Mucosa of rectum (tissue), 2 donors: ENCODE measurements around the gene FOXN3.

Experiments
- H3K27ac ChIP-seq, 2 donors: one replicate each; pipeline ENCODE4 v1.7.0; 2013; ENCODE audit warnings: inconsistent platforms in 2 of 2, low read depth in 2 of 2, low read length in 2 of 2
- H3K27me3 ChIP-seq, 2 donors: one replicate each; pipeline ENCODE4 v1.7.0; 2013; ENCODE audit warnings: low read length in 2 of 2; ENCODE audit not compliant: control insufficient read depth in 2 of 2, insufficient read depth in 2 of 2
- H3K36me3 ChIP-seq, 2 donors: one replicate each; pipeline ENCODE4 v1.7.0; 2013; ENCODE audit warnings: low read length in 2 of 2; ENCODE audit not compliant: control insufficient read depth in 2 of 2, insufficient read depth in 2 of 2
- H3K4me1 ChIP-seq, 2 donors: one replicate each; pipeline ENCODE4 v1.7.0; 2013; ENCODE audit warnings: low read length in 2 of 2, mild to moderate bottlenecking in 1 of 2; ENCODE audit not compliant: control insufficient read depth in 2 of 2, insufficient read depth in 2 of 2
- H3K4me3 ChIP-seq, 2 donors: one replicate each; pipeline ENCODE4 v1.7.0; 2013; ENCODE audit warnings: low read length in 2 of 2
- H3K9ac ChIP-seq, 2 donors: one replicate each; pipeline ENCODE4 v1.7.0; 2013; ENCODE audit warnings: low read length in 2 of 2, low read depth in 1 of 2, mild to moderate bottlenecking in 1 of 2
- H3K9me3 ChIP-seq, 2 donors: one replicate each; pipeline ENCODE4 v1.7.0; 2013; ENCODE audit warnings: low read length in 2 of 2; ENCODE audit not compliant: control insufficient read depth in 2 of 2
- donor health status: healthy.
- donor health status: Normal muscosa, but diverticular disease.

Gene FOXN3

GRCh38 chr14:89366864-89367778 is 49.9 kb downstream of the FOXN3 start:
- Histone ChIP-seq H3K9me3 (no peaks in the 10 kb centered on the region), H3K9ac (peak overlapping the region in 1 of 2 donors; percentile 5), H3K36me3 (no peaks in the 10 kb centered on the region), H3K27me3 (no peaks in the 10 kb centered on the region), H3K27ac (peak overlapping the region; percentile 34 to 58), H3K4me3 (peak overlapping the region in 1 of 2 donors; percentile 49), H3K4me1 (peaks cover 33 to 38% of the 10 kb centered on the region in 2 donors)

GRCh38 chr14:89365061-89365801 is 51.8 kb downstream of the FOXN3 start:
- Histone ChIP-seq H3K4me3 (peak overlapping the region in 1 of 2 donors; percentile 57), H3K9ac (peak overlapping the region in 1 of 2 donors; percentile 9), H3K36me3 (no peaks in the 10 kb centered on the region), H3K4me1 (peaks cover 33 to 38% of the 10 kb centered on the region in 2 donors), H3K27me3 (no peaks in the 10 kb centered on the region), H3K27ac (peak overlapping the region; percentile 38 to 46), H3K9me3 (no peaks in the 10 kb centered on the region)

GRCh38 chr14:89364316-89364715 is 52.7 kb downstream of the FOXN3 start:
- Histone ChIP-seq H3K27ac (peak overlapping the region in 1 of 2 donors; percentile 38), H3K36me3 (no peaks in the 10 kb centered on the region), H3K4me3 (peak overlapping the region in 1 of 2 donors; percentile 57), H3K9ac (peak overlapping the region in 1 of 2 donors; percentile 9), H3K27me3 (no peaks in the 10 kb centered on the region), H3K4me1 (peaks cover 33 to 38% of the 10 kb centered on the region in 2 donors), H3K9me3 (no peaks in the 10 kb centered on the region)

- Histone ChIP-seq H3K36me3 (peaks cover 0 to 3% of the 10 kb centered on the region in 2 donors), H3K27ac (no peak overlapping the region), H3K4me1 (peaks cover 13 to 15% of the 10 kb centered on the region in 2 donors), H3K9ac (no peak overlapping the region), H3K4me3 (no peak overlapping the region), H3K27me3 (no peaks in the 10 kb centered on the region), H3K9me3 (no peaks in the 10 kb centered on the region)
These were observed 56.8 kb downstream of the FOXN3 start for GRCh38 chr14:89360277-89360676.

GRCh38 chr14:89359477-89360222 is 57.4 kb downstream of the FOXN3 start:
- no peak overlapping the region for H3K27ac ChIP-seq

GRCh38 chr14:89357655-89358297 is 59.3 kb downstream of the FOXN3 start:
- no peaks in the 10 kb centered on the region for H3K27me3 ChIP-seq
- H3K27ac ChIP-seq, result no peak overlapping the region
- H3K4me1 ChIP-seq, result peaks cover under 1% of the 10 kb centered on the region in 2 donors
- H3K9ac ChIP-seq, result no peak overlapping the region
- peaks cover 0 to 3% of the 10 kb centered on the region in 2 donors for H3K36me3 ChIP-seq
- no peaks in the 10 kb centered on the region for H3K9me3 ChIP-seq
- no peak overlapping the region for H3K4me3 ChIP-seq

More at GRCh38 chr14:89359477-89360222, 57.4 kb downstream of the FOXN3 start:
- Histone ChIP-seq H3K9ac (no peak overlapping the region), H3K9me3 (no peaks in the 10 kb centered on the region), H3K4me1 (peaks cover 7 to 10% of the 10 kb centered on the region in 2 donors), H3K4me3 (no peak overlapping the region), H3K27me3 (no peaks in the 10 kb centered on the region), H3K36me3 (peaks cover 0 to 3% of the 10 kb centered on the region in 2 donors)

GRCh38 chr14:89356927-89357326 is 60.1 kb downstream of the FOXN3 start:
- peaks cover 3 to 5% of the 10 kb centered on the region in 2 donors for H3K4me1 ChIP-seq
- no peak overlapping the region for H3K9ac ChIP-seq
- H3K9me3 ChIP-seq, result no peaks in the 10 kb centered on the region
- no peak overlapping the region for H3K4me3 ChIP-seq
- no peaks in the 10 kb centered on the region for H3K27me3 ChIP-seq
- peaks cover 0 to 3% of the 10 kb centered on the region in 2 donors for H3K36me3 ChIP-seq
- no peak overlapping the region for H3K27ac ChIP-seq

- Histone ChIP-seq H3K9me3 (no peaks in the 10 kb centered on the region), H3K9ac (no peak overlapping the region), H3K4me1 (peaks cover 5 to 8% of the 10 kb centered on the region in 2 donors), H3K27ac (no peak overlapping the region), H3K4me3 (no peak overlapping the region), H3K27me3 (no peaks in the 10 kb centered on the region), H3K36me3 (peaks cover 0 to 3% of the 10 kb centered on the region in 2 donors)
These were observed 60.5 kb downstream of the FOXN3 start for GRCh38 chr14:89356496-89356895.

GRCh38 chr14:89353766-89354113 is 63.3 kb downstream of the FOXN3 start:
- H3K9ac ChIP-seq, result no peak overlapping the region
- peaks cover 6 to 14% of the 10 kb centered on the region in 2 donors for H3K36me3 ChIP-seq
- H3K27me3 ChIP-seq, result no peaks in the 10 kb centered on the region
- H3K9me3 ChIP-seq, result no peaks in the 10 kb centered on the region
- no peak overlapping the region for H3K27ac ChIP-seq
- no peak overlapping the region for H3K4me3 ChIP-seq
- peaks cover 5 to 8% of the 10 kb centered on the region in 2 donors for H3K4me1 ChIP-seq
